GM12891 (cell line): ENCODE results near the gene FBXL13.

Experiments used
- DNase-seq: peaks from one replicate; pipeline ENCODE4 v3.0.0; 2011; ENCODE audit warnings: low spot score; ENCODE audit not compliant: insufficient read length
- FAIRE-seq: peaks from 2 replicates; lab custom pipeline; 2011; peaks lifted over from hg19 to GRCh38; lab: Jason Lieb, UNC
- PAX5 ChIP-seq: IDR thresholded peaks from 2 replicates; pipeline ENCODE4 v1.6.1; 2011; ENCODE audit warnings: low read length, moderate library complexity, mild to moderate bottlenecking; ENCODE audit not compliant: insufficient read depth, severe bottlenecking
- POLR2A ChIP-seq: IDR thresholded peaks from 2 replicates; pipeline ENCODE4 v1.6.1; 2011; ENCODE audit warnings: low read depth, low read length, control low read depth
- POLR2AphosphoS5 ChIP-seq: IDR thresholded peaks from 2 replicates; pipeline ENCODE4 v1.6.1; 2011; ENCODE audit warnings: low read depth, low read length, control low read depth
- POU2F2 ChIP-seq: IDR thresholded peaks from 2 replicates; pipeline ENCODE4 v1.6.1; 2011; ENCODE audit warnings: low read depth, mild to moderate bottlenecking, control low read depth, low read length, moderate library complexity
- SPI1 ChIP-seq: IDR thresholded peaks from 2 replicates; pipeline ENCODE4 v1.6.1; 2011; ENCODE audit warnings: low read depth, low read length, control low read depth
- TAF1 ChIP-seq: IDR thresholded peaks from 2 replicates; pipeline ENCODE4 v1.6.1; 2011; ENCODE audit warnings: low read depth, low read length, control low read depth

FBXL13 gene

GRCh38 chr7:102869195-102869594, 205.4 kb downstream of the FBXL13 start:
- TF ChIP-seq TAF1 (no peak), POLR2A (no peak), SPI1 (no peak), PAX5 (no peak), POU2F2 (no peak), POLR2AphosphoS5 (no peak)
- DNase-seq, result no peak
- no peak for FAIRE-seq

- TF ChIP-seq POLR2AphosphoS5 (no peak), PAX5 (no peak), SPI1 (no peak), TAF1 (no peak), POLR2A (no peak), POU2F2 (no peak)
- FAIRE-seq, result no peak
- no peak for DNase-seq
Observed at GRCh38 chr7:102866535-102867215, 207.9 kb downstream of the FBXL13 start.

- FAIRE-seq (no peak), DNase-seq (no peak)
- TF ChIP-seq PAX5 (no peak), SPI1 (no peak), POLR2AphosphoS5 (no peak), TAF1 (no peak), POLR2A (no peak), POU2F2 (no peak)
Observed at GRCh38 chr7:102864958-102865357, 209.6 kb downstream of the FBXL13 start.

- FAIRE-seq (no peak), DNase-seq (no peak)
Observed at GRCh38 chr7:102860351-102860811, 214.2 kb downstream of the FBXL13 start.

GRCh38 chr7:102859799-102860125, 214.8 kb downstream of the FBXL13 start:
- DNase-seq, result no peak
- TF ChIP-seq POLR2A (no peak), POLR2AphosphoS5 (no peak), SPI1 (no peak), POU2F2 (no peak), TAF1 (no peak), PAX5 (no peak)
- FAIRE-seq, result no peak

More at GRCh38 chr7:102860351-102860811, 214.2 kb downstream of the FBXL13 start:
- TF ChIP-seq POU2F2, result no peak
- no peak for TF ChIP-seq POLR2A
- no peak for TF ChIP-seq PAX5
- TF ChIP-seq TAF1, result no peak
- no peak for TF ChIP-seq POLR2AphosphoS5
- TF ChIP-seq SPI1, result no peak

- FAIRE-seq, result no peak
- TF ChIP-seq SPI1, result no peak
- no peak for TF ChIP-seq POU2F2
- no peak for TF ChIP-seq TAF1
- no peak for TF ChIP-seq PAX5
- no peak for TF ChIP-seq POLR2AphosphoS5
- no peak for DNase-seq
Observed at GRCh38 chr7:102859084-102859798, 215.4 kb downstream of the FBXL13 start.

GRCh38 chr7:102856036-102856435, 218.6 kb downstream of the FBXL13 start:
- no peak for TF ChIP-seq TAF1
- TF ChIP-seq POLR2AphosphoS5, result no peak
- no peak for TF ChIP-seq POLR2A
- no peak for TF ChIP-seq POU2F2
- no peak for TF ChIP-seq PAX5
- TF ChIP-seq SPI1, result no peak
- FAIRE-seq (no peak), DNase-seq (no peak)

- TF ChIP-seq SPI1 (no peak), POLR2A (no peak)
- FAIRE-seq, result no peak
Observed at GRCh38 chr7:102849538-102849937, 225.1 kb downstream of the FBXL13 start.

GRCh38 chr7:102849079-102849478, 225.5 kb downstream of the FBXL13 start:
- FAIRE-seq (no peak), DNase-seq (no peak)
- no peak for TF ChIP-seq SPI1
- TF ChIP-seq TAF1, result no peak
- no peak for TF ChIP-seq POLR2AphosphoS5
- no peak for TF ChIP-seq POU2F2
- TF ChIP-seq POLR2A, result no peak
- TF ChIP-seq PAX5, result no peak

More at GRCh38 chr7:102849538-102849937, 225.1 kb downstream of the FBXL13 start:
- no peak for DNase-seq

GRCh38 chr7:102845346-102845745, 229.2 kb downstream of the FBXL13 start:
- TF ChIP-seq SPI1 (no peak), POU2F2 (no peak), PAX5 (no peak), POLR2AphosphoS5 (no peak), POLR2A (no peak)
- no peak for FAIRE-seq
- no peak for DNase-seq
